HEK293 (cell line): ENCODE data around the gene TRAF2.

ENCODE experiments used
- BCL11B ChIP-seq: fragments of 450-650 bp; formaldehyde crosslinking; IDR thresholded peaks from 2 replicates; pipeline ENCODE4 v1.5.1; 2016; ENCODE audit warnings: low read depth, missing biosample characterization, missing genetic modification characterization
- EGR2 ChIP-seq: fragments of 450-650 bp; formaldehyde crosslinking; IDR thresholded peaks from 2 replicates; pipeline ENCODE4 v1.5.1; 2016; ENCODE audit warnings: low read depth, missing biosample characterization, missing genetic modification characterization
- GLIS2 ChIP-seq: fragments of 450-650 bp; formaldehyde crosslinking; IDR thresholded peaks from 2 replicates; pipeline ENCODE4 v1.5.1; 2016; ENCODE audit warnings: missing biosample characterization, missing genetic modification characterization
- KLF1 ChIP-seq: fragments of 450-650 bp; formaldehyde crosslinking; IDR thresholded peaks from 2 replicates; pipeline ENCODE4 v1.5.1; 2016; ENCODE audit warnings: missing biosample characterization, missing genetic modification characterization
- KLF8 ChIP-seq: fragments of 450-650 bp; formaldehyde crosslinking; IDR thresholded peaks from 2 replicates; pipeline ENCODE4 v1.5.1; 2016; ENCODE audit warnings: missing biosample characterization, missing genetic modification characterization
- KLF9 ChIP-seq: fragments of 450-650 bp; formaldehyde crosslinking; IDR thresholded peaks from 2 replicates; pipeline ENCODE4 v1.5.1; 2016; ENCODE audit warnings: missing biosample characterization, missing genetic modification characterization, low read depth
- MZF1 ChIP-seq: fragments of 450-650 bp; formaldehyde crosslinking; IDR thresholded peaks from 2 replicates; pipeline ENCODE4 v1.5.1; 2017; ENCODE audit warnings: missing biosample characterization, missing genetic modification characterization, borderline replicate concordance
- SP3 ChIP-seq: fragments of 450-650 bp; formaldehyde crosslinking; IDR thresholded peaks from 2 replicates; pipeline ENCODE4 v1.5.1; 2016; ENCODE audit warnings: missing biosample characterization, missing genetic modification characterization
- WT1 ChIP-seq: fragments of 450-650 bp; formaldehyde crosslinking; IDR thresholded peaks from 2 replicates; pipeline ENCODE4 v1.5.1; 2016; ENCODE audit warnings: missing biosample characterization, missing genetic modification characterization
- ZBTB17 ChIP-seq: fragments of 450-650 bp; formaldehyde crosslinking; IDR thresholded peaks from 2 replicates; pipeline ENCODE4 v1.5.1; 2016; ENCODE audit warnings: missing biosample characterization, missing genetic modification characterization
- ZEB2 ChIP-seq: fragments of 450-650 bp; formaldehyde crosslinking; IDR thresholded peaks from 2 replicates; pipeline ENCODE4 v1.5.1; 2016; ENCODE audit warnings: missing biosample characterization, missing genetic modification characterization
- ZFHX2 ChIP-seq: fragments of 450-650 bp; formaldehyde crosslinking; conservative IDR thresholded peaks from 2 replicates; pipeline ENCODE4 v1.5.1; 2016; ENCODE audit warnings: missing biosample characterization, missing genetic modification characterization
- ZFP37 ChIP-seq: fragments of 450-650 bp; formaldehyde crosslinking; IDR thresholded peaks from 2 replicates; pipeline ENCODE4 v1.5.1; 2016; ENCODE audit warnings: missing biosample characterization, missing genetic modification characterization
- ZFP69B ChIP-seq: fragments of 450-650 bp; formaldehyde crosslinking; IDR thresholded peaks from 2 replicates; pipeline ENCODE4 v1.5.1; 2016; ENCODE audit warnings: missing biosample characterization, missing genetic modification characterization
- ZNF2 ChIP-seq: fragments of 450-650 bp; formaldehyde crosslinking; IDR thresholded peaks from 2 replicates; pipeline ENCODE4 v1.5.1; 2016; ENCODE audit warnings: missing biosample characterization, missing genetic modification characterization
- ZNF324 ChIP-seq: fragments of 450-650 bp; formaldehyde crosslinking; IDR thresholded peaks from 2 replicates; pipeline ENCODE4 v1.5.1; 2016; ENCODE audit warnings: missing biosample characterization, missing genetic modification characterization
- ZNF341 ChIP-seq: fragments of 450-650 bp; formaldehyde crosslinking; IDR thresholded peaks from 2 replicates; pipeline ENCODE4; 2016; ENCODE audit warnings: low read depth, missing biosample characterization, missing genetic modification characterization
- ZNF394 ChIP-seq: fragments of 450-650 bp; formaldehyde crosslinking; IDR thresholded peaks from 2 replicates; pipeline ENCODE4 v1.5.1; 2016; ENCODE audit warnings: missing biosample characterization, missing genetic modification characterization, mild to moderate bottlenecking, moderate library complexity, borderline replicate concordance
- ZNF501 ChIP-seq: fragments of 450-650 bp; formaldehyde crosslinking; IDR thresholded peaks from 2 replicates; pipeline ENCODE4 v1.5.1; 2016; ENCODE audit warnings: missing biosample characterization, missing genetic modification characterization
- ZNF629 ChIP-seq: fragments of 450-650 bp; formaldehyde crosslinking; IDR thresholded peaks from 2 replicates; pipeline ENCODE4 v1.5.1; 2017; ENCODE audit warnings: missing biosample characterization, missing genetic modification characterization
- TF ChIP-seq, protein P1 (sequence below): fragments of 450-650 bp; formaldehyde crosslinking; IDR thresholded peaks from 2 replicates; pipeline ENCODE4 v1.5.1; 2016; ENCODE audit warnings: missing biosample characterization, missing genetic modification characterization
- TF ChIP-seq, protein P2 (sequence below): fragments of 450-650 bp; formaldehyde crosslinking; IDR thresholded peaks from 2 replicates; pipeline ENCODE4 v1.5.1; 2016; ENCODE audit warnings: missing biosample characterization, missing genetic modification characterization
- TF ChIP-seq, protein P3 (sequence below): fragments of 450-650 bp; formaldehyde crosslinking; IDR thresholded peaks from 2 replicates; pipeline ENCODE4 v1.5.1; 2016; ENCODE audit warnings: missing biosample characterization, missing genetic modification characterization, borderline replicate concordance
- TF ChIP-seq, protein P4 (sequence below): fragments of 450-650 bp; formaldehyde crosslinking; IDR thresholded peaks from 2 replicates; pipeline ENCODE4 v1.5.1; 2016; ENCODE audit warnings: missing biosample characterization, missing genetic modification characterization
- TF ChIP-seq, protein P5 (sequence below): fragments of 450-650 bp; formaldehyde crosslinking; optimal IDR thresholded peaks from 2 replicates; pipeline ENCODE3; 2016; ENCODE audit warnings: missing biosample characterization, mild to moderate bottlenecking, missing genetic modification characterization

Gene TRAF2

DNA sequence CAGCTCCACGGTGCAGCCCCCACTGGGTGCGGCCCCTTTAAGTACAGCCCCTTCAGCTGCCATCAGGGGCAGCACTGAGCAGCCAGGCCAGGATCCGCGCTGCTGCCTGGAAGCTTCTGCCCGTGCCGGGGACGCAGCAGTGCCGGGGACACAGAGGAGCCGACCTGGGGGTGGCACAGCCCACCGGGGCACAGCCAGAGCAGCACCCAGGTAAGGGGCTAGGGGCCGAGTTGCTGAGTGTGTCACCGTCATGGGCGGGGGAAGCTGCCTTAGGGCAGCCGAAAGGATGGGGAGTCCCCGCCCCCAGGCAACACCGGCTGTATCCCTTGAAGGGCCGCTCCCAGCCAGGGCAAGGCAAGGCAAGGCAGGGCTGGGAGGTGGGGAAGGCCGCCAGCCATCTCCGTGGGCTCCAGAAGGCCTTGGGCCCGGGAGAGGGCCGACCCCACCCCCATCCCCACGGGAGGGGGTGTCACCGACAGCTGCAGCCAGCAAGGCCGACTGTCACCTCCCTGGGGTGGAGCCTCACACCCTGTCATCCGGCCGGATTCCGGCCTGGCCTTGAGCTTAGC lies 43.9 kb upstream of the TRAF2 start, which contains the start of gene AJM1 (continued):
- TF ChIP-seq ZEB2 (tag by site-specific recombination) (peak; percentile 81; the same call in 1 of the 2 replicates), ZFP37 (peak; percentile 66; the same call in 1 of the 2 replicates), ZNF2 (tag by site-specific recombination) (peak; percentile 73; the same call in 1 of the 2 replicates), WT1 (peak; percentile 33; the same call in 1 of the 2 replicates), ZFP69B (tag by site-specific recombination) (peak; percentile 92), ZBTB17 (peak; percentile 80), ZNF629 (peak; percentile 29; the same call in 1 of the 2 replicates), ZNF394 (tag by site-specific recombination) (peak; percentile 65), KLF8 (peak; percentile 90), ZNF341 (tag by site-specific recombination) (peak; percentile 78), SP3 (peak; percentile 36; the same call in 1 of the 2 replicates), ZNF501 (tag by site-specific recombination) (peak; percentile 77; the same call in 1 of the 2 replicates), KLF1 (tag by site-specific recombination) (peak; percentile 86), GLIS2 (peak; percentile 77), EGR2 (peak; percentile 37; the same call in 1 of the 2 replicates), ZFHX2 (peak; percentile 41; the same call in 1 of the 2 replicates), MZF1 (tag by site-specific recombination) (0 out of 2 replicates have a peak, but pooled peaks have one; percentile 32), BCL11B (tag by site-specific recombination) (peak; percentile 18), ZNF324 (tag by site-specific recombination) (peak; percentile 63), KLF9 (tag by site-specific recombination) (peak; percentile 62)
- TF ChIP-seq, protein P1, sequence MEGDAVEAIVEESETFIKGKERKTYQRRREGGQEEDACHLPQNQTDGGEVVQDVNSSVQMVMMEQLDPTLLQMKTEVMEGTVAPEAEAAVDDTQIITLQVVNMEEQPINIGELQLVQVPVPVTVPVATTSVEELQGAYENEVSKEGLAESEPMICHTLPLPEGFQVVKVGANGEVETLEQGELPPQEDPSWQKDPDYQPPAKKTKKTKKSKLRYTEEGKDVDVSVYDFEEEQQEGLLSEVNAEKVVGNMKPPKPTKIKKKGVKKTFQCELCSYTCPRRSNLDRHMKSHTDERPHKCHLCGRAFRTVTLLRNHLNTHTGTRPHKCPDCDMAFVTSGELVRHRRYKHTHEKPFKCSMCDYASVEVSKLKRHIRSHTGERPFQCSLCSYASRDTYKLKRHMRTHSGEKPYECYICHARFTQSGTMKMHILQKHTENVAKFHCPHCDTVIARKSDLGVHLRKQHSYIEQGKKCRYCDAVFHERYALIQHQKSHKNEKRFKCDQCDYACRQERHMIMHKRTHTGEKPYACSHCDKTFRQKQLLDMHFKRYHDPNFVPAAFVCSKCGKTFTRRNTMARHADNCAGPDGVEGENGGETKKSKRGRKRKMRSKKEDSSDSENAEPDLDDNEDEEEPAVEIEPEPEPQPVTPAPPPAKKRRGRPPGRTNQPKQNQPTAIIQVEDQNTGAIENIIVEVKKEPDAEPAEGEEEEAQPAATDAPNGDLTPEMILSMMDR (tag by site-specific recombination), result peak; percentile 94
- TF ChIP-seq, protein P2, sequence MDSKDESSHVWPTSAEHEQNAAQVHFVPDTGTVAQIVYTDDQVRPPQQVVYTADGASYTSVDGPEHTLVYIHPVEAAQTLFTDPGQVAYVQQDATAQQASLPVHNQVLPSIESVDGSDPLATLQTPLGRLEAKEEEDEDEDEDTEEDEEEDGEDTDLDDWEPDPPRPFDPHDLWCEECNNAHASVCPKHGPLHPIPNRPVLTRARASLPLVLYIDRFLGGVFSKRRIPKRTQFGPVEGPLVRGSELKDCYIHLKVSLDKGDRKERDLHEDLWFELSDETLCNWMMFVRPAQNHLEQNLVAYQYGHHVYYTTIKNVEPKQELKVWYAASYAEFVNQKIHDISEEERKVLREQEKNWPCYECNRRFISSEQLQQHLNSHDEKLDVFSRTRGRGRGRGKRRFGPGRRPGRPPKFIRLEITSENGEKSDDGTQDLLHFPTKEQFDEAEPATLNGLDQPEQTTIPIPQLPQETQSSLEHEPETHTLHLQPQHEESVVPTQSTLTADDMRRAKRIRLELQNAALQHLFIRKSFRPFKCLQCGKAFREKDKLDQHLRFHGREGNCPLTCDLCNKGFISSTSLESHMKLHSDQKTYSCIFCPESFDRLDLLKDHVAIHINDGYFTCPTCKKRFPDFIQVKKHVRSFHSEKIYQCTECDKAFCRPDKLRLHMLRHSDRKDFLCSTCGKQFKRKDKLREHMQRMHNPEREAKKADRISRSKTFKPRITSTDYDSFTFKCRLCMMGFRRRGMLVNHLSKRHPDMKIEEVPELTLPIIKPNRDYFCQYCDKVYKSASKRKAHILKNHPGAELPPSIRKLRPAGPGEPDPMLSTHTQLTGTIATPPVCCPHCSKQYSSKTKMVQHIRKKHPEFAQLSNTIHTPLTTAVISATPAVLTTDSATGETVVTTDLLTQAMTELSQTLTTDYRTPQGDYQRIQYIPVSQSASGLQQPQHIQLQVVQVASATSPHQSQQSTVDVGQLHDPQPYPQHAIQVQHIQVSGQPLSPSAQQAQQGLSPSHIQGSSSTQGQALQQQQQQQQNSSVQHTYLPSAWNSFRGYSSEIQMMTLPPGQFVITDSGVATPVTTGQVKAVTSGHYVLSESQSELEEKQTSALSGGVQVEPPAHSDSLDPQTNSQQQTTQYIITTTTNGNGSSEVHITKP, result peak; percentile 31
- TF ChIP-seq, protein P3, sequence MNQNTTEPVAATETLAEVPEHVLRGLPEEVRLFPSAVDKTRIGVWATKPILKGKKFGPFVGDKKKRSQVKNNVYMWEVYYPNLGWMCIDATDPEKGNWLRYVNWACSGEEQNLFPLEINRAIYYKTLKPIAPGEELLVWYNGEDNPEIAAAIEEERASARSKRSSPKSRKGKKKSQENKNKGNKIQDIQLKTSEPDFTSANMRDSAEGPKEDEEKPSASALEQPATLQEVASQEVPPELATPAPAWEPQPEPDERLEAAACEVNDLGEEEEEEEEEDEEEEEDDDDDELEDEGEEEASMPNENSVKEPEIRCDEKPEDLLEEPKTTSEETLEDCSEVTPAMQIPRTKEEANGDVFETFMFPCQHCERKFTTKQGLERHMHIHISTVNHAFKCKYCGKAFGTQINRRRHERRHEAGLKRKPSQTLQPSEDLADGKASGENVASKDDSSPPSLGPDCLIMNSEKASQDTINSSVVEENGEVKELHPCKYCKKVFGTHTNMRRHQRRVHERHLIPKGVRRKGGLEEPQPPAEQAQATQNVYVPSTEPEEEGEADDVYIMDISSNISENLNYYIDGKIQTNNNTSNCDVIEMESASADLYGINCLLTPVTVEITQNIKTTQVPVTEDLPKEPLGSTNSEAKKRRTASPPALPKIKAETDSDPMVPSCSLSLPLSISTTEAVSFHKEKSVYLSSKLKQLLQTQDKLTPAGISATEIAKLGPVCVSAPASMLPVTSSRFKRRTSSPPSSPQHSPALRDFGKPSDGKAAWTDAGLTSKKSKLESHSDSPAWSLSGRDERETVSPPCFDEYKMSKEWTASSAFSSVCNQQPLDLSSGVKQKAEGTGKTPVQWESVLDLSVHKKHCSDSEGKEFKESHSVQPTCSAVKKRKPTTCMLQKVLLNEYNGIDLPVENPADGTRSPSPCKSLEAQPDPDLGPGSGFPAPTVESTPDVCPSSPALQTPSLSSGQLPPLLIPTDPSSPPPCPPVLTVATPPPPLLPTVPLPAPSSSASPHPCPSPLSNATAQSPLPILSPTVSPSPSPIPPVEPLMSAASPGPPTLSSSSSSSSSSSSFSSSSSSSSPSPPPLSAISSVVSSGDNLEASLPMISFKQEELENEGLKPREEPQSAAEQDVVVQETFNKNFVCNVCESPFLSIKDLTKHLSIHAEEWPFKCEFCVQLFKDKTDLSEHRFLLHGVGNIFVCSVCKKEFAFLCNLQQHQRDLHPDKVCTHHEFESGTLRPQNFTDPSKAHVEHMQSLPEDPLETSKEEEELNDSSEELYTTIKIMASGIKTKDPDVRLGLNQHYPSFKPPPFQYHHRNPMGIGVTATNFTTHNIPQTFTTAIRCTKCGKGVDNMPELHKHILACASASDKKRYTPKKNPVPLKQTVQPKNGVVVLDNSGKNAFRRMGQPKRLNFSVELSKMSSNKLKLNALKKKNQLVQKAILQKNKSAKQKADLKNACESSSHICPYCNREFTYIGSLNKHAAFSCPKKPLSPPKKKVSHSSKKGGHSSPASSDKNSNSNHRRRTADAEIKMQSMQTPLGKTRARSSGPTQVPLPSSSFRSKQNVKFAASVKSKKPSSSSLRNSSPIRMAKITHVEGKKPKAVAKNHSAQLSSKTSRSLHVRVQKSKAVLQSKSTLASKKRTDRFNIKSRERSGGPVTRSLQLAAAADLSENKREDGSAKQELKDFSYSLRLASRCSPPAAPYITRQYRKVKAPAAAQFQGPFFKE, result 0 out of 2 replicates have a peak, but pooled peaks have one; percentile 19
- TF ChIP-seq, protein P4, sequence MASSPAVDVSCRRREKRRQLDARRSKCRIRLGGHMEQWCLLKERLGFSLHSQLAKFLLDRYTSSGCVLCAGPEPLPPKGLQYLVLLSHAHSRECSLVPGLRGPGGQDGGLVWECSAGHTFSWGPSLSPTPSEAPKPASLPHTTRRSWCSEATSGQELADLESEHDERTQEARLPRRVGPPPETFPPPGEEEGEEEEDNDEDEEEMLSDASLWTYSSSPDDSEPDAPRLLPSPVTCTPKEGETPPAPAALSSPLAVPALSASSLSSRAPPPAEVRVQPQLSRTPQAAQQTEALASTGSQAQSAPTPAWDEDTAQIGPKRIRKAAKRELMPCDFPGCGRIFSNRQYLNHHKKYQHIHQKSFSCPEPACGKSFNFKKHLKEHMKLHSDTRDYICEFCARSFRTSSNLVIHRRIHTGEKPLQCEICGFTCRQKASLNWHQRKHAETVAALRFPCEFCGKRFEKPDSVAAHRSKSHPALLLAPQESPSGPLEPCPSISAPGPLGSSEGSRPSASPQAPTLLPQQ (tag by site-specific recombination), result peak; percentile 94
- TF ChIP-seq, protein P5, sequence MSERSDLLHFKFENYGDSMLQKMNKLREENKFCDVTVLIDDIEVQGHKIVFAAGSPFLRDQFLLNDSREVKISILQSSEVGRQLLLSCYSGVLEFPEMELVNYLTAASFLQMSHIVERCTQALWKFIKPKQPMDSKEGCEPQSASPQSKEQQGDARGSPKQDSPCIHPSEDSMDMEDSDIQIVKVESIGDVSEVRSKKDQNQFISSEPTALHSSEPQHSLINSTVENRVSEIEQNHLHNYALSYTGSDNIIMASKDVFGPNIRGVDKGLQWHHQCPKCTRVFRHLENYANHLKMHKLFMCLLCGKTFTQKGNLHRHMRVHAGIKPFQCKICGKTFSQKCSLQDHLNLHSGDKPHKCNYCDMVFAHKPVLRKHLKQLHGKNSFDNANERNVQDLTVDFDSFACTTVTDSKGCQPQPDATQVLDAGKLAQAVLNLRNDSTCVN (tag by site-specific recombination), result peak; percentile 50
